Naive B cell (primary cell): ENCODE data around the gene ZBTB40. TPM values are rescaled to one million over a fixed set of nuclear protein-coding genes. Genes with fewer than 3 reads are reported as not detected.

Experiments used
- ATAC-seq, 2 donors: fragments of 150-1000 bp; cut with Tn5 transposase; 2 replicates each; pipeline ENCODE4 v1.10.0; 2021; ENCODE audit warnings: low read depth in 2 of 2, mild to moderate bottlenecking in 2 of 2, moderate library complexity in 2 of 2
- DNase-seq: peaks from one replicate; pipeline ENCODE4 v3.0.0; 2022
- H3K27ac Mint-ChIP-seq, 6 donors: one replicate each; pipeline ENCODE4 v1.8.0; 2020 to 2022; ENCODE audit warnings: mild to moderate bottlenecking in 6 of 6, mixed read lengths in 6 of 6, moderate library complexity in 5 of 6, inconsistent platforms in 2 of 6
- H3K27me3 Mint-ChIP-seq, 3 donors: one replicate each; pipeline ENCODE4 v1.8.0; 2021 to 2022; ENCODE audit warnings: mixed read lengths in 3 of 3, mild to moderate bottlenecking in 1 of 3
- H3K36me3 Mint-ChIP-seq, 2 donors: one replicate each; pipeline ENCODE4 v1.8.0; 2020 to 2022; ENCODE audit warnings: mixed read lengths in 2 of 2, inconsistent platforms in 1 of 2, mild to moderate bottlenecking in 1 of 2
- H3K4me1 Mint-ChIP-seq, 3 donors: one replicate each; pipeline ENCODE4 v1.8.0; 2020 to 2022; ENCODE audit warnings: mixed read lengths in 3 of 3, inconsistent platforms in 1 of 3, mild to moderate bottlenecking in 1 of 3, moderate library complexity in 1 of 3
- H3K4me3 Mint-ChIP-seq, 8 donors: one replicate each; pipeline ENCODE4 v1.8.0; 2020 to 2022; ENCODE audit warnings: mild to moderate bottlenecking in 8 of 8, mixed read lengths in 8 of 8, moderate library complexity in 8 of 8, inconsistent platforms in 2 of 8
- H3K9me3 Mint-ChIP-seq, 7 donors: one replicate each; pipeline ENCODE4 v1.8.0; 2020 to 2022; ENCODE audit warnings: mixed read lengths in 7 of 7, mild to moderate bottlenecking in 5 of 7, inconsistent platforms in 2 of 7, moderate library complexity in 1 of 7
- polyA plus RNA-seq, 6 donors: library from polyadenylated mRNA; unstranded; fragments of 300-500 nt; fragmentation: Illumina TruSeq; gene quantifications; one replicate each; pipeline ENCODE4 v1.2.3, GENCODE V29; 2021; ENCODE audit warnings: low read depth in 6 of 6

The ZBTB40 gene
- polyA plus RNA-seq, 6 donors from 2014 or later = 1.5 to 7.7 (median 3.4) TPM

DNA sequence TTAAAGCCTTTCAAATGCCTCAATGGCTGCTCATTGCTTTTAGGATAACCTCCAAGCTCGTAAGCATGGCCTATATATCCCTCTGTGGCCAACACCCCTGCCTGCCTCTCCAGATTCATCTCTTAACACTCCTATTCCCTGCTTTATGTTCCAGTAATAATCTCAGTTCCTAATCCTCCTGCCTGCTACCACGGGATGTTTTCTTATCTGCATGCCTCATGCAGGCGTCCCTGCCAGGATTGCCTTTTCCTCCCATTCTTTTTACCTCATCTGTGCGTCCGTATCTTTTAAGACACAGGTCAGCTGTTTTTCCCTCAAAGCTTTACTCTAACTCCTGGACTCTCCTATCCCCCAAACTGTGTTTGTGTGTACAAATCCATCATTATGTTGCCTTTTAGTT lies 36.1 kb downstream of the ZBTB40 start:
- Mint-ChIP-seq H3K36me3 (peaks cover 17 to 23% of the 10 kb centered on the region in 2 donors), H3K27me3 (no peaks in the 10 kb centered on the region), H3K4me3 (no peak overlapping the region), H3K27ac (no peak overlapping the region), H3K4me1 (peaks cover 12 to 25% (median 12%) of the 10 kb centered on the region in 3 donors), H3K9me3 (peaks cover 4 to 29% (median 20%) of the 10 kb centered on the region in 7 donors)
- no peak for ATAC-seq
- no peak for DNase-seq

DNA sequence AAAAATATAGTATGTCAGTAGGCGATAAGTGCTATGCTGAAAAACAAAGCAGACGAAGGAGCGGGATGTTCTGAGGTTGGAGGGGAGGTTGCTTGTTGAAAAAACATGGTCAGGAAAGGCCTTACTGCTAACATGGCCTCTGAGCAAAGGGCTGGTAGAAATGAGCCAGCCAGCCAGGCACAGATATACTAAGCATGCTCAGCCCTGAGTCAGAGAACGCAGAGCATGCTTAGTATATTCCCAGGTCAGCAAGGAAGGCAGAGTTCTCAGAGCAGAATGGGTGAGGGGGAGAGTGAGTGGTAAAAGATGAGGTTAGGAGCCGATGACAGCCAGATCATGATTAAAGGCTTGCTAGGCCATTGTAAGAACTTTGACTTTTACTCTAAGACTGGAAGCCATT lies 36.7 kb downstream of the ZBTB40 start:
- H3K4me3 Mint-ChIP-seq = no peak overlapping the region
- H3K9me3 Mint-ChIP-seq = peaks cover 4 to 25% (median 18%) of the 10 kb centered on the region in 7 donors
- H3K36me3 Mint-ChIP-seq = peaks cover 13 to 25% of the 10 kb centered on the region in 2 donors
- ATAC-seq (no peak), DNase-seq (no peak)
- no peaks in the 10 kb centered on the region for H3K27me3 Mint-ChIP-seq
- H3K4me1 Mint-ChIP-seq = peaks cover 11 to 20% (median 12%) of the 10 kb centered on the region in 3 donors
- H3K27ac Mint-ChIP-seq = no peak overlapping the region

DNA sequence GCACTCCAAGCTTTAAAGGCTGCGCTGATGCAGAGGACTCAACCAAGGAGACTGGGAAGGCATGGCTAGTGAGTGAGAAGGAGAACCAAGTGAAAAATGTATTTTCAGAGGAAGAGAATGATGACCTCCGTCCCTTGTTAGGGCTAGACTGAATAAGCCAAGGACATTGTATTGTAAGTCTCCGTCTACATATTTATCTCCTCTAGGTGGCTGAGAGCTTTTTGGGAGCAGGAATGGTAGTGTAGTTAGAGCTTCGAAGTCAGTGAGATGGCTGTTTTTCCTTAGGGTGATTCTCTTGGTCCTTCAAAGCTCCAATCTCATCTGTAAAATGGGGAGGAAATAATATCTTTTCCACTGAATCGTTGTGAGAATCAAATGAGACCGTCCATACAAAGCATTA lies 37.6 kb downstream of the ZBTB40 start:
- ATAC-seq = no peak
- H3K27me3 Mint-ChIP-seq = no peaks in the 10 kb centered on the region
- H3K36me3 Mint-ChIP-seq = peaks cover 8 to 30% of the 10 kb centered on the region in 2 donors
- peaks cover 2 to 16% (median 12%) of the 10 kb centered on the region in 7 donors for H3K9me3 Mint-ChIP-seq
- no peak overlapping the region for H3K4me3 Mint-ChIP-seq
- no peak overlapping the region for H3K27ac Mint-ChIP-seq
- DNase-seq = no peak
- peaks cover 8 to 16% (median 12%) of the 10 kb centered on the region in 3 donors for H3K4me1 Mint-ChIP-seq

DNA sequence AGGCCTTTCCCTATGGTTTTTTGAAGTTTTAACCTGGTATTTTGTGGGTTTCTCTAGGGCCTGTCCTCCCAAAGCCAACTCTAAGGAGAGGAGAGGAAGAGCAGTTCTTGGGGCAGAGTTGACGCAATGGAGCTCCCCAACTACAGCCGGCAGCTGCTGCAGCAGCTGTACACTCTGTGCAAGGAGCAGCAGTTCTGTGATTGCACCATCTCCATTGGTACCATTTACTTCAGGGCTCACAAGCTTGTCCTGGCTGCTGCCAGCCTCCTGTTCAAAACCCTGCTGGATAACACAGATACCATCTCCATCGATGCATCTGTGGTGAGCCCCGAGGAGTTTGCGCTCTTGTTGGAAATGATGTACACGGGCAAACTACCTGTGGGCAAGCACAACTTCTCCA lies 38.2 kb downstream of the ZBTB40 start:
- H3K4me3 Mint-ChIP-seq = no peak overlapping the region
- DNase-seq (no peak), ATAC-seq (no peak)
- peak overlapping the region in 1 of 6 donors; percentile 13 for H3K27ac Mint-ChIP-seq
- H3K36me3 Mint-ChIP-seq = peaks cover 8 to 34% of the 10 kb centered on the region in 2 donors
- no peaks in the 10 kb centered on the region for H3K27me3 Mint-ChIP-seq
- H3K9me3 Mint-ChIP-seq = peaks cover 1 to 10% (median 7%) of the 10 kb centered on the region in 7 donors
- H3K4me1 Mint-ChIP-seq = peaks cover 8 to 12% (median 10%) of the 10 kb centered on the region in 3 donors

DNA sequence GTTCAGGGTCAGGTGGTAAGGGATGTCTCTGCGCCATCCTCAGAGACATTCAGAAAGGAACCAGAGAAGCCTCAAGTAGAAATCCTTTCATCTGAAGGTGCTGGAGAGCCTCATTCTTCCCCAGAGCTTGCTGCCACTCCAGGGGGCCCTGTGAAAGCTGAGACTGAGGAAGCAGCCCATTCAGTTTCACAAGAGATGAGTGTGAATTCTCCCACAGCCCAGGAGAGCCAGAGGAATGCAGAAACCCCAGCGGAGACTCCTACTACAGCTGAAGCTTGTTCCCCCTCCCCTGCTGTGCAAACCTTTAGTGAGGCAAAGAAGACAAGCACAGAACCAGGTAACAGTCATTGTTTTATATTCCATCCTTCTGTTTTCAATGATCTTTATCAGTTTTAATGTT lies 38.7 kb downstream of the ZBTB40 start:
- Mint-ChIP-seq H3K4me3 (no peak overlapping the region), H3K36me3 (peaks cover 7 to 30% of the 10 kb centered on the region in 2 donors), H3K27ac (no peak overlapping the region), H3K9me3 (peaks cover 1 to 7% (median 4%) of the 10 kb centered on the region in 7 donors), H3K27me3 (no peaks in the 10 kb centered on the region), H3K4me1 (peaks cover 6 to 9% (median 8%) of the 10 kb centered on the region in 3 donors)
- ATAC-seq (no peak), DNase-seq (no peak)

DNA sequence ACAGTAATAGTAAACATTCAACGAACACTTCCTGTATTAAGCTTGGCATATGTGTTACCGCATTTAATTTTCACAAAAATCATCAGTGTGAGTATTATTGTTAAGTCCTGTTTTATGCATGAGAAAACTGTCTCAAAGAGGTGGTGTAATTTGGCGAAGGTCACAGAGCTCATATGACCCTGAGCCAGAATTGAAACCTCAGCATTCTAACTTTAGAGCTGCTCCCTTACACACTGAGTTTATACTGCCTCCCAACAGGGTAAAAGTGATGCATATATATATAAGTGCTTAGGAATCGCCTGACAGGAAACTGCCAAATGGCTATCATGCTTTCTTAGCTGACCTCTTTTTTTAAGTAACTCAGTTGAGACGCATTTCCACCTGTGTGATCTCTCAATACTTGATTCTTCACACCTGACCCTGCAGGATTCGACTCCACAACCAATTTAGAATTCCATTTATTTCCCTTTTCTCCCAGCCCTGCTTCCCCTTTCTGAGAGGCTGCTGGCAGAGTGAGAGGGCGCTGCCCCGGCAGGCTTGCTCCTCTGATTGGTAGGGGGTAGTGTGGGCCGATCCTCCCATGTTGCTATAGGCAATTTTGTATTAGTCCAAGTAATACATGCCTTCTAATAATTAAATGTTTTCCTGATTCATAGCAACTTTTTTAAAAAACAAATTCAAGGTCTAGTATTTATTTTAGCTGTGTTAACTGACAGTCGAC lies 40.5 kb downstream of the ZBTB40 start:
- Mint-ChIP-seq H3K27me3 (no peaks in the 10 kb centered on the region), H3K9me3 (peaks cover 0 to 1% (median 0%) of the 10 kb centered on the region in 7 donors), H3K36me3 (peaks cover 7 to 25% of the 10 kb centered on the region in 2 donors), H3K27ac (no peak overlapping the region), H3K4me3 (no peak overlapping the region), H3K4me1 (peaks cover 0 to 4% (median 4%) of the 10 kb centered on the region in 3 donors)
- ATAC-seq (no peak), DNase-seq (no peak)

DNA sequence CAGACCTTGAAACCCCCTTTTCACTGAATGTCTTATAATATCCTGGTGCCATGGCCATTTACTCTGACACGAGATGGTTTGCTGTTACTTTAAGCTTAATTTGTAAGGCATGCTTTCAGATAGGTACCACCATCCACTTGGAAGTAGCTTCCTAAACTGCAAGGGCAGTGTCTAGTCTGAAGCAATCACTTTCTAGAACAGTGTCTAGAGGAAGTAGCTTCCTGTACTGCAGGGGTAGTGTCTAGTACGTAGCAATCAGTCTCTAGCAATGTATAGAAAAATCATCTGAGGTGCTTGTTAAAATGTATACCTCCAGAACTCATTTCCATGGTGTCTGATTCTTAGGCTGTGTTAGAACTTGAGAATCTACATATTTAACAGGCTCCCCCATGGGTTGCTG lies 42.5 kb downstream of the ZBTB40 start:
- Mint-ChIP-seq H3K4me1 (peaks cover 0 to 4% (median 4%) of the 10 kb centered on the region in 3 donors), H3K9me3 (peaks cover 0 to 1% (median 0%) of the 10 kb centered on the region in 7 donors), H3K27ac (no peak overlapping the region), H3K36me3 (peaks cover 7 to 25% of the 10 kb centered on the region in 2 donors), H3K4me3 (no peak overlapping the region), H3K27me3 (no peaks in the 10 kb centered on the region)
- DNase-seq = no peak
- no peak for ATAC-seq

DNA sequence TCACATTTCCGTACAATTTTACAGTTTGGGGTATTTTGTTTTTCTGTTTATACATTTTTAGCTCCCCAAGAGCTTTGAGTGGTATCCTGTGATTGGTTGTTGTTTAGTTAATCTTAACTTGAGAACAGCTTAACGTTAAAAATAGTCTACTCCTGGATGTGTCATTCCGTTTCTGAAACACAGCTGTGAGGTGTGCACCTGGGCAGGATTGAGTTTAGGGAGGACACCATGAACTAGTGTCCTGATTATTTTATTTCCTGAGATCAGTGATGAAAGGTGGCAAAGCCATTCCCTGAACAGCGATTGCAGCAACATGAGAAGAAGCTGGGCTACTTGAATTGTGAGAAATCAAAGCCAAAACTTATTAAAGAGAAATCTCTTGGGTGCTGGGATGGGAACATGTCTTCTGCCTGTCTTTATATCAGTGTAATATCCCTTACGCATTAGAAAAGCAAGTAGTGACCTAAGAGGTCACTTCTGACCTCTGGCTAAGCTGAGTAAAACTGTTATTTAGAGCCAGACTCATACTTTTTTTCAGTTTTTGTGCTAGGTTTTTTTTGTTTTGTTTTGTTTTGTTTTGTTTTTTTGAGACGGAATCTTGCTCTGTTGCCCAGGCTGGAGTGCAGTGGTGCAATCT lies 43.4 kb downstream of the ZBTB40 start:
- Mint-ChIP-seq H3K36me3 (peaks cover 7 to 25% of the 10 kb centered on the region in 2 donors), H3K27ac (no peak overlapping the region), H3K9me3 (peaks cover 0 to 1% (median 0%) of the 10 kb centered on the region in 7 donors), H3K4me3 (no peak overlapping the region), H3K27me3 (no peaks in the 10 kb centered on the region), H3K4me1 (peaks cover 0 to 4% (median 4%) of the 10 kb centered on the region in 3 donors)
- ATAC-seq (no peak), DNase-seq (no peak)

DNA sequence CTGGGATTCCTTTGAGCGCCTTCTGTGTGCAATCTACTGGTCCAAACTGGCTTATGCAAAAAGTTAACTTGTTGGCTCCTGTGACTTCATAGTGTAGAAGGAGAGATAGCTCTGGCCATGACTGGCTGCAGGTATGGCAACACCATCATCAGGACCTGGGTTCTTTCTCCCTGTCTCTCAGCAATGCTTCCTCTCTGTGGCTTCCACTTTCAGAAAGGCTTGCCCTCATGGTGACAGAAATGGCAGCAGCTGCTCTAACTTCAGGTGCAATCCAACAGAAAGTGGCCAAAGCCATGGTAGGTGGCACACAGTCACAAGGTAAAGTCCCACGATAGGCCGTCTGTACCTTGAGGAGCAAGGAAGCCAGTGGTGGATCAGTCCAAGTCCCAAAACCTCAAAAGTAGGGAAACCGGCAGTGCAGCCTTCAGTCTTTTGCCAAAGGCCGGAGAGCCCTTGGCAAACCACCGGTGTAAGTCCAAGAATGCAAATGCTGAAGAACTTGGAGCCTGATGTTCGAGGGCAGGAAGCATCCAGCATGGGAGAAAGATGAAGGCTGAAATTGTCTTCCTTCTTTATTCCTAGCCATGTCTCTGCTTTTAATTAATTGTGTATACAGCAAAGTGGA lies 45.0 kb downstream of the ZBTB40 start:
- H3K27ac Mint-ChIP-seq = peak overlapping the region in 1 of 6 donors; percentile 68
- H3K27me3 Mint-ChIP-seq = no peaks in the 10 kb centered on the region
- H3K36me3 Mint-ChIP-seq = peaks cover 7 to 25% of the 10 kb centered on the region in 2 donors
- peaks cover 0 to 1% (median 0%) of the 10 kb centered on the region in 7 donors for H3K9me3 Mint-ChIP-seq
- H3K4me1 Mint-ChIP-seq = peaks cover 0 to 6% (median 4%) of the 10 kb centered on the region in 3 donors
- no peak overlapping the region for H3K4me3 Mint-ChIP-seq
- ATAC-seq (no peak), DNase-seq (no peak)

DNA sequence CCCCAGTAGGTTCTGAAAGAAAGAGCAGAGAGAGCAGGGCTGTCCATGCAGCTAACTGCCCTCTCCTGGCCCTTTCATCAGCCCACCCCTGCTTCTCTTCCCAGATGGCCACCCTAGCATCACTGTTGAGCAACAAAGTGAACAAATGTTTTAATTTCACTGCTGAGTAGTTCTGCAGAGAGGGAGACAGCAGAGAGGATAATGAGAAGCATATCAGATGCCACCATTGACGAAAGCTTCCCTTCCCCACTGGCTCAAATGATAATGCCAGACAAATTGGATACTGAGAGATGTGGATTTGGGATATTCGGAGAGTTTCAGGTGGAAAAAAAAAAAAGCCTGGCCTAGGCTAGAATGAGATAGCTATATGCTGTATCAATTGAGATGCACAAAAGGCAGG lies 46.8 kb downstream of the ZBTB40 start:
- Mint-ChIP-seq H3K36me3 (peaks cover 7 to 9% of the 10 kb centered on the region in 2 donors), H3K27me3 (no peaks in the 10 kb centered on the region), H3K4me1 (peaks cover 0 to 4% (median 2%) of the 10 kb centered on the region in 3 donors), H3K27ac (no peak overlapping the region), H3K4me3 (no peak overlapping the region), H3K9me3 (peaks cover 0 to under 1% (median 0%) of the 10 kb centered on the region in 7 donors)
- ATAC-seq (no peak), DNase-seq (no peak)

DNA sequence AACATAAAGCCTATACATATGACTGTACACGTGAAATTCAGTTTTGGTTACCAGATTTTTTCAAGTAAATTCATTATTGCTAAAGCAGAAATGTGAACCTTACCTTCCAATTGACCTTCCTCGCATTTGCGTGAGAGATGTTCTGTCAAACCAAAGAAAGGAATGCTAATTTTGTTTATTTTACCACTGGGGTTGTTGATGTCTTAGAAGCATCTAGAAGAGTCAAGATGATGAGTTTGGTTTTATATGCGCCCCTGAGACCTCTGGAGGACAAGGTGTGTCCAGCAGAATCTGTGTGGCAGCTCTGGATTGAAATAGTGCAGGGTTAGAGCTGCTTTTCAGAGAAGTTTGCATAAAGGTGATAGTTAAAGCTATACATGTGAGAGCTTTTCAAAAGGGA lies 48.4 kb downstream of the ZBTB40 start:
- peak overlapping the region in 2 of 6 donors; percentile 9 to 24 for H3K27ac Mint-ChIP-seq
- H3K4me3 Mint-ChIP-seq = no peak overlapping the region
- H3K36me3 Mint-ChIP-seq = peaks cover 0 to 7% of the 10 kb centered on the region in 2 donors
- no peak for DNase-seq
- peaks cover 0 to 4% (median 2%) of the 10 kb centered on the region in 3 donors for H3K4me1 Mint-ChIP-seq
- H3K9me3 Mint-ChIP-seq = no peaks in the 10 kb centered on the region
- no peaks in the 10 kb centered on the region for H3K27me3 Mint-ChIP-seq
- no peak for ATAC-seq

DNA sequence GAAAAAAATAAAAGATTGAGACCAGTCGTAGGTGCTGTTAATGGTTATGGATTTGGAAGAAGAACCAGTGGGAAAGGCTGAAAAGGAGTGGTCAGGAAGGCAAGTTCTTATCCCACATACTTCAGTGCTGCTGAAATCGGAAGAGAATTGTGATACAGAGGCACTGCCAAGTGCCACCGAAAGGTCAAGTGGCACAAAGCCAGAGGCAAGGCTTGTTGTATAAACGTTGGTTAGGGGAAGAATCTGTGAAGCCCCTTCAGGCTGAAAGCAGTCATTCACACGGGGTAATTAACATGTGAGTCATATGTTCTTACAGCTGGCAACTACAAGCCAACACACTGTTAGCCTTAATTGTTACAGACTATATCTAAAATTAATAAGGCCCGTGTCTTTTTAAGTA lies 48.8 kb downstream of the ZBTB40 start:
- Mint-ChIP-seq H3K27me3 (no peaks in the 10 kb centered on the region), H3K36me3 (peaks cover 0 to 7% of the 10 kb centered on the region in 2 donors), H3K27ac (peak overlapping the region in 1 of 6 donors; percentile 24), H3K4me1 (peaks cover 0 to 4% (median 2%) of the 10 kb centered on the region in 3 donors), H3K4me3 (no peak overlapping the region), H3K9me3 (no peaks in the 10 kb centered on the region)
- ATAC-seq (no peak), DNase-seq (no peak)

DNA sequence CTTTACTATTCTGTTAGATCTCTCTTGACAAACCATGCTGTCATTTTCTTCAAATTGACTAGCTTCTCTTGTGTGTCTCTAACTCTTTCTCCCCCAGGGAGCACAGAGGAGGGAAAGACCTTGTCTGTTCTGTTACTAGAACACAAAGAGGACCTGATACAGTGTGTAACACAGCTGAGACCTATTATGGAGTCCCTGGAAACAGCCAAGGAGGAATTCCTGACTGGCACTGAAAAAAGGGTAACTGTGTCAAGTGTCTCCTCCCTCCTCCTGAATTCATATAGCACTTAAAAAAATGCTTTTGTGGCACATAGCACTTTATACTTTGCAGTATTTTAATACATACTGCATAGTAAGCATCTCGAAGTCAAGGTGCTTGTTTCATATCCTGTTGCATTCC lies 50.6 kb downstream of the ZBTB40 start:
- Mint-ChIP-seq H3K4me1 (peaks cover 0 to 2% (median 0%) of the 10 kb centered on the region in 3 donors), H3K27me3 (no peaks in the 10 kb centered on the region), H3K36me3 (peaks cover 7 to 8% of the 10 kb centered on the region in 2 donors), H3K4me3 (no peak overlapping the region), H3K27ac (peak overlapping the region in 1 of 6 donors; percentile 3), H3K9me3 (no peaks in the 10 kb centered on the region)
- no peak for DNase-seq
- no peak for ATAC-seq
